Mononuclear cell (primary cell): ENCODE measurements around the gene SMAP1. TPM values are rescaled to one million over a fixed set of nuclear protein-coding genes. Genes with fewer than 3 reads are reported as not detected.

Source experiments
- H3K27me3 ChIP-seq: 2 replicates; pipeline ENCODE4 v1.6.0; 2011; ENCODE audit warnings: low read length, control low read depth; ENCODE audit not compliant: insufficient read depth
- H3K4me1 ChIP-seq: 2 replicates; pipeline ENCODE4 v1.5.1; 2011; ENCODE audit warnings: mild to moderate bottlenecking, low read length, control low read depth; ENCODE audit not compliant: insufficient read depth
- H3K4me3 ChIP-seq: 2 replicates; pipeline ENCODE4 v1.5.1; 2011; ENCODE audit warnings: mild to moderate bottlenecking, low read length, moderate library complexity
- H3K9me3 ChIP-seq: 2 replicates; pipeline ENCODE4 v1.5.1; 2011; ENCODE audit warnings: low read depth, mild to moderate bottlenecking, control low read depth, low read length
- total RNA-seq: library from RNA; depleted of rRNA; stranded (reverse); fragments of >200 nt; gene quantifications from one replicate; pipeline ENCODE4 v1.2.3, GENCODE V29; 2012

The SMAP1 gene
- total RNA-seq, 1 donor: 25.7 TPM

GRCh38 chr6:70860045-70860444 is 192.4 kb downstream of the SMAP1 start:
- Histone ChIP-seq H3K4me3 (no peak overlapping the region), H3K27me3 (no peaks in the 10 kb centered on the region), H3K4me1 (no peaks in the 10 kb centered on the region), H3K9me3 (no peaks in the 10 kb centered on the region)

GRCh38 chr6:70860920-70861319 is 193.2 kb downstream of the SMAP1 start:
- H3K9me3 ChIP-seq: no peaks in the 10 kb centered on the region
- H3K27me3 ChIP-seq: no peaks in the 10 kb centered on the region
- H3K4me3 ChIP-seq: no peak overlapping the region
- no peaks in the 10 kb centered on the region for H3K4me1 ChIP-seq

DNA sequence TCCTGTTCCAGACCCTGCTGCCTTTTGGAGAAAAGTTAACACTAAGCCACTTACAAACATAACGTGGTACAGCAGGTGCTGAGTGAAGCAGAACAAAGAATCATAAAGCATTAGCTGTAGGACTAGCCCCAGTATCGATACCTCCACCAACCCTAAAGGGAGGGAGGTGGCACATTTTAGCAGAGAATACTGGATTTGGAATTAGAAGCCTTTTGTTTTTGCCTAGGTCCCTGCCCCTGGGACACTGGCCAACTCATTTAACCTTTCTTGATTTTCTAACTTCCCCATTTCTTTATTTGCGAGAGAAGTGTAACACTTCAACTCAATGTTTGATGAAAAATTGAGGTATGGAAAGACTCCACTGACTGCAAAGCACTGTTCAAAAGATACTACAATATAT is 195.7 kb downstream of the SMAP1 start:
- Histone ChIP-seq H3K4me1 (no peaks in the 10 kb centered on the region), H3K27me3 (no peaks in the 10 kb centered on the region), H3K4me3 (no peak overlapping the region), H3K9me3 (no peaks in the 10 kb centered on the region)

DNA sequence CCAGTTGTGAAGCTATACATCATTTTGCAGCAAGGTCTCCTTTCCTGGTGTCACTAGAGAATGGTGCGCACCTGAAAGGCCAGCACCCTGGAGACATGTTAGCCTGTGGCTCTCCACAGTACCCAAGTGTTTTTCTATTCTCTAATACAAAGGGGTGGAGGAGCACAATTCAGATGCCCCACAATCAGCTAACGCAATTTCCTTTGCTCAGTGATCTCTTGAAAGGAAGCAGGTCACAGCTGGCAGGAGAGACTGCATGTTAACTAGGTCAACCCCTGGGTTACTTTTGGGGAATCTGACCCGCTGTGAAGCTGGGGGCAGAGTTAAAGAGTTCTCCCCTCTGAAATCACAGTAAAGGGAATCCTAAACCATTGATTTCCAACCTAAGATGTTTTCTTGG is 196.7 kb downstream of the SMAP1 start:
- Histone ChIP-seq H3K9me3 (no peaks in the 10 kb centered on the region), H3K27me3 (no peaks in the 10 kb centered on the region), H3K4me1 (no peaks in the 10 kb centered on the region), H3K4me3 (no peak overlapping the region)

DNA sequence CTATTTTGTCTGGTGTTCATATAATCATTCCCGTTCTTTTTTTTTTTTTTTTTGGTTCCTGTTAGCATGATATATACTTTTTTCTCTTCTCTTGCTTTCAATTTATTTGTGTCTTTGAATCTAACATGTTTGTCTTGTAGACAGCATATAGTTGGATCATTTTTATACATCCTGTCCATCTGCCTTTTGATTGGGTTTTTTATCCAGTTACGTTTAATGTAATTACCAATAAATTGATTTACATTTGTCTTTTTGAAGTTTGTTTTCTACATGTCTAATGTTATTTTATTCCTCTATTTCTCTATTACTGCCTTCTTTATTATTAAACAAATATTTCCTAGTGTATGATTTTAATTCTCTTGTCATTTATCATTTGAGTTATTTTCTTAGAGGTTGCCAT is 204.8 kb downstream of the SMAP1 start:
- peaks cover 9% of the 10 kb centered on the region for H3K27me3 ChIP-seq
- no peak overlapping the region for H3K4me3 ChIP-seq
- peaks cover 21% of the 10 kb centered on the region for H3K9me3 ChIP-seq
- no peaks in the 10 kb centered on the region for H3K4me1 ChIP-seq

- H3K9me3 ChIP-seq: peaks cover 21% of the 10 kb centered on the region
- peaks cover 9% of the 10 kb centered on the region for H3K27me3 ChIP-seq
- H3K4me3 ChIP-seq: no peak overlapping the region
- no peaks in the 10 kb centered on the region for H3K4me1 ChIP-seq
Measured at GRCh38 chr6:70874181-70874913, 206.7 kb downstream of the SMAP1 start.

GRCh38 chr6:70879496-70879895 is 211.8 kb downstream of the SMAP1 start:
- H3K4me3 ChIP-seq: no peak overlapping the region
- H3K4me1 ChIP-seq: no peaks in the 10 kb centered on the region
- H3K9me3 ChIP-seq: no peaks in the 10 kb centered on the region
- H3K27me3 ChIP-seq: peaks cover 6% of the 10 kb centered on the region

DNA sequence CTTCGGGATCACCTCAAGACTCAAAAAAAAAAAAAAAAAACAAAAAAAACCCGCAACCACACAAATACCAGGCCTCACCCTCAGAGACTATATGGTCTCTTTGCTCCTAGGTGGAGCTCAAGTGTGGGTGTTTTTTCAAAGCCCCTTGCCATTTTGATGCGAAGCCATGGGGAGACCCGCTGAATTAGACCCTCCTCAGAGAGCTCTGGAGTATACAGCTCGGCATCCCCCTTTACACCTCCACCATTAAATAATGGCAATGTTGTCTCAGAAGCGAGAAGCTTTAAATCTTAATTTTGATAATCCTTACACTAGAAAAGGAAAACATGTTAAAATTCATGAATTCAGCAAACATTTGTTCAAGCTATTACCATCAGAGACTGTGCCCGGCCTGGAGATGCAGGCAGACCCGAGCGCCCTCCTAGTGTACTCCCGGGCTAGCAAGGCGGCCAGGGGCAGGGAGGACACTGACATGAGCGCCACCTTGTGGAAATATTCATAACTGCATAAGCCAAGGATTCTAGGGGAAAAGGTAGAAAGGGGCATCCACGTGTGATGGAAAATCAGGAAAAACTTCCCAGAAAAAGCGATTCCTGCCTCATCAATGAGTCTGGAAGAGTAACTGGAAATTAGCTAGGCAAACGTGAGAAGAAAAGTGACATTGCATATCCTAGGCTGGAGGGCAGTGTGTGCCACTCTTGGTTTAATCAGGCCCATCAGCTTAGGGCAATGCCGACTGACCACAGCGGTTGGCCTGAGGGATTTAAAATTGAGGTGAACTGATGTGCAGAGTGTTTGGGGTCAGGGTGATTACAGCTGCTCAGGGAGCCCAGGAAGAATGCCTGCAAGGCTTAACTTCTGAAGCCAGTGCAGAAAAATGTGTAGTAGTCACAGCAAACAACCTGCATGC is 216.6 kb downstream of the SMAP1 start:
- Histone ChIP-seq H3K4me1 (no peaks in the 10 kb centered on the region), H3K27me3 (no peaks in the 10 kb centered on the region), H3K9me3 (no peaks in the 10 kb centered on the region), H3K4me3 (no peak overlapping the region)

- no peaks in the 10 kb centered on the region for H3K9me3 ChIP-seq
- H3K4me1 ChIP-seq: no peaks in the 10 kb centered on the region
- no peaks in the 10 kb centered on the region for H3K27me3 ChIP-seq
- H3K4me3 ChIP-seq: no peak overlapping the region
Measured at GRCh38 chr6:70886071-70886470, 218.4 kb downstream of the SMAP1 start.

DNA sequence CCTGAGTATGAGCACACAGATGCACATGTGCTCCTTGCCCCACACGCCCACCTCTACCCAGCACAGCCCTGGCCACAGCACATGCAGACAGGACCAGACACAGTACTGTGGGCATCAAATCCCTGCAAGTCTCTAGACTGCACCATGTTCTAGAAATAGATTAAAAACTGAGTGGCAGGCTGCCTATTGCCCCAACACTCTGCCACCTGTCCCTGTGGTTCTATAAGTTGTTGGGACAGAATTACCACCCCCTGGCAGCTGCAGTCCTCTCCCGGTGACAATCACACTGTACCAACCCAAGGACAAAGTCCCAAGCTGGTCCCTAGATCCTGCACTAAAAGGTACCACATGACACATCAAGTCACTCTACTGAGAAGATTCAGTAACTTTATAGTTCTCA is 219.0 kb downstream of the SMAP1 start:
- no peak overlapping the region for H3K4me3 ChIP-seq
- no peaks in the 10 kb centered on the region for H3K9me3 ChIP-seq
- no peaks in the 10 kb centered on the region for H3K27me3 ChIP-seq
- no peaks in the 10 kb centered on the region for H3K4me1 ChIP-seq

DNA sequence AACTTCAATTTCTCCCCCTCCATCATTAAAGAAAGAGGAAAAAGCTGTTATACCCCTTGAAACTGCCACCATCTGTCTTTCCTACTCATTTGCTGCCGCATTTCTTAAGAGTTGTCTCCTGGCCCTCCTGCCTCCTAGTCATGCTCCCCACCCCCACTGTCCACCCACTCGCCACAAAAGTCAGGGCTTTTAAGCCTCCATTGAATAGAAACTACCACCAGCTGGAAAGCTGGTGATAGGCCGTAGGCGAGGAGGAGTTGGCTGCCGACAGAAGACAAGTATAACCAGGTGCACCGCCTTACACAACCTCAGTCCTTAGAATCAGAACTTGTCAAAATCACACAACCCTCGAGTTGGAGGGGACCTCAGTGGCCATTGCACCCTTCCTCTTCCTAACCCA is 221.6 kb downstream of the SMAP1 start:
- no peaks in the 10 kb centered on the region for H3K27me3 ChIP-seq
- no peaks in the 10 kb centered on the region for H3K4me1 ChIP-seq
- H3K9me3 ChIP-seq: no peaks in the 10 kb centered on the region
- H3K4me3 ChIP-seq: no peak overlapping the region

GRCh38 chr6:70894001-70894400 is 226.3 kb downstream of the SMAP1 start:
- H3K9me3 ChIP-seq: no peaks in the 10 kb centered on the region
- no peak overlapping the region for H3K4me3 ChIP-seq
- no peaks in the 10 kb centered on the region for H3K4me1 ChIP-seq
- peaks cover 6% of the 10 kb centered on the region for H3K27me3 ChIP-seq

DNA sequence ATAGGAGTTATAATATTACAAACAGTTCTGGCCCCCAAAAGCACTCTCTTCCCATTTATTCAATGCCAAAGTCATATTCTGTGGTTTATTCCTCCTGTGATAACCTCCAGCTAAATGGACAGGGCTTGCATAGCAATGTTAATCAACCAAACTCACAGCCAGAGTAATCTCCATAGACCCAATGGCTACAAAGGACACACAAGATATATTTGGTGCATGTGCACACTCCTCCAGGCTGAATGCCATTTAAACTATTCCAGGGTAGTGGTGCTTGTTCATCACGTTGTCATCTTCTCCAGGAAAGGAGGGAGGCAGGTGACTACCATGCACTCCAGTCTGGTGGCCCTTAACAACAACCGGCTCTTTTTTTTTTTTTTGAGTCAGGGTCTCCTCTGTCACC is 232.4 kb downstream of the SMAP1 start:
- Histone ChIP-seq H3K4me3 (no peak overlapping the region), H3K27me3 (peaks cover 14% of the 10 kb centered on the region), H3K4me1 (no peaks in the 10 kb centered on the region), H3K9me3 (no peaks in the 10 kb centered on the region)

- Histone ChIP-seq H3K4me3 (no peak overlapping the region), H3K9me3 (no peaks in the 10 kb centered on the region), H3K27me3 (peaks cover 10% of the 10 kb centered on the region), H3K4me1 (no peaks in the 10 kb centered on the region)
Measured at GRCh38 chr6:70901324-70901723, 233.6 kb downstream of the SMAP1 start.

DNA sequence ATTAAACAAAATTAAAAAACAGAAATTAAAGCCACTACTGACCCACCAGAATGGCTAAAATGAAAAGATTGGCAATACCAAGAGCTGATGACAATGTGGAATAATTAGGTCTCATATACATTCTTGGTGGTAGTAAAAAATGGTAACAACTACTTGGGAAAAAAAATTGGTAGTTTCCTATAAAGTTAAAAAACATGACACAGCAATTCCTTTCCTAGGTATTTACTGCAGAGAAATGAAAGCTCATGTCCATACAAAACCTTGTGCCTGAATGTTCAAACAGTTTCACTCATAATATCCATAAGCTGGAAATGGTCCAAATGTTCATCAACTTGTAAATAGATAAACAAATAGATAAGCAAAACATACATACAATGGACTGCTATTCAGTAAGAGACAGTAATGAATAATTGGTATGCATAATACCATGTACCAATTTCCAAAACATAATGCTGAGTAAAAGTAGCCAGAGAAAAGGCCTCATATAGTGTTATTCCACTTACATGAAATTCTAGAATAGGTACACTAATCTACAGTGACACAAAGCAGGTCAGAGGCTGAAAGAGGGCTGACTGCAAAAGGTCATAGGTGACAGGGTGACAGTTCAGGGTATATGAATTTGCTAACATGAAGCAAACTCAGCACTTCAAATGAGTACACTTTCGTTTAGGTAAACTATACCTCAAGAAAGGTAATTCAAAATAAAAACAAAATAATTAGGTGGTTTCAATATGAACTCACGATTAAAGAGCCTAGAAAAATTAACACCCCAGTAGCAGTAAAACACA is 236.2 kb downstream of the SMAP1 start:
- H3K27me3 ChIP-seq: peaks cover 8% of the 10 kb centered on the region
- no peaks in the 10 kb centered on the region for H3K4me1 ChIP-seq
- no peaks in the 10 kb centered on the region for H3K9me3 ChIP-seq
- H3K4me3 ChIP-seq: no peak overlapping the region
